Erythroblast (primary cell): ENCODE results near the gene MIER1.
"Not testable (repeated sequence)": the region's sequence is repeated elsewhere in the genome, so short reads cannot be mapped to it uniquely, and the experiment has no call there.

Experiments
- DNase-seq, 2 experiments: peaks; one replicate each; lab custom pipeline; 2025; lab: John Stamatoyannopoulos, UW
- GATA1 ChIP-seq: IDR thresholded peaks from 2 replicates; pipeline ENCODE4 v1.6.1; 2011; ENCODE audit warnings: low read depth, mild to moderate bottlenecking, control low read depth, low read length, moderate library complexity
- POLR2A ChIP-seq: IDR thresholded peaks from 2 replicates; pipeline ENCODE4 v1.6.1; 2011; ENCODE audit warnings: mild to moderate bottlenecking, low read length

MIER1 gene

GRCh38 chr1:66947267-66947666 lies 22.5 kb downstream of the MIER1 start:
- TF ChIP-seq GATA1 = no peak
- TF ChIP-seq POLR2A = no peak
- no peak for DNase-seq

GRCh38 chr1:66951513-66951912 lies 26.7 kb downstream of the MIER1 start:
- TF ChIP-seq POLR2A (no peak), GATA1 (no peak)
- no peak for DNase-seq

- DNase-seq = no peak
- no peak for TF ChIP-seq GATA1
- TF ChIP-seq POLR2A = no peak
These were observed 29.4 kb downstream of the MIER1 start for GRCh38 chr1:66954208-66954607.

DNA sequence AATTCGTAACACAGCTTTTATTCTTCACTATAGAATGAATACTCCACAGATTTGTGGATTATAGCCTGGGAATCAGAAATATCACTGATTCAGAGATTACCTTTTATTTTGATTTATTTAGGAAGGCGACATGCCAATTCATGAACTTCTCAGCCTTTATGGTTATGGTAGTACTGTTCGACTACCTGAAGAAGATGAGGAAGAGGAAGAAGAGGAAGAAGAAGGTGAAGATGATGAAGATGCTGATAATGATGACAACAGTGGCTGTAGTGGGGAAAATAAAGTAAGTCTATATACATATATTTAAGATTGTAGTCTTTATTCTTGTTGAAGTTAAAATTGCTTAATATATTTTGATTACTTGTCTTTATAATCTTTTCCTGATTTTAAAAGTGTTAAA lies 33.1 kb downstream of the MIER1 start:
- no peak for TF ChIP-seq GATA1
- TF ChIP-seq POLR2A = no peak
- no peak for DNase-seq

- not testable (repeated sequence) for DNase-seq
These were observed 41.5 kb downstream of the MIER1 start for GRCh38 chr1:66966188-66966873.

DNA sequence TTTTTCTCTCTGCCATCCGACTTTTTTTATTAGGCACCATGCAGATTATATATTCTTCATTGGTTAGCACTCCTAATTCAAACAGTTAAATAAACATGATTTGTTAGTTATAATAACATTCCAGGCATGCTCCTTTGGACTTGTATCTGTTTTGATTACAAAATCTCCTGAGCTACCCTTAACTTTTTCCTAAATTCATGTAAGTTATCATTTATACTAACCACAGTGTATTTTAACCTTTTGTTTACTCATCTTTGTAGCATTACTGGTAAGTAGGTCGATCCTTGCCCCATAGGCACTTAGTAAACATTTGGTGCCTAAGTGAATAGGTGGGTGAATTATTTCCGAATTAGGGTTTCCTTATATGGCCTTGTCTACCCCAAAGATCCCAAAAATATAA lies 43.8 kb downstream of the MIER1 start:
- TF ChIP-seq GATA1 (no peak), POLR2A (no peak)
- DNase-seq = no peak

DNA sequence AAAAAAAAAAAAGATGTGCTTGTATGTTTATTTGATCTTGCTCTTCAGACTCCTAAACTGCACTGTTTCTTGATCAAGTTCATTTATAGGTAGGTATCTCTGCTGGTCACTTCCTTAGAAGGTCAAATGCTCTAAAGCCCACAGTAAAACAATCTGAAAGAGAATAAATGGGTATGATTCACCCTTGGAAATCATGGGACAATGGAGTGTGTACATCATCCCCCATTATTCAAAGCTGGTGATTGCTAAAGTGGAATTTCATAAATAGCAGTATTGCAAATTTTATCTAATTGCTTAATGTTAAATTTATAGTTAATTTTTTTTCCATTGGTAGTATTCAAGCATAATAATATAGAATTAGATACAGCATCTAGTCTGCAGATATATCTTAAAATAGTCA lies 53.4 kb downstream of the MIER1 start:
- DNase-seq = no peak
- no peak for TF ChIP-seq GATA1
- TF ChIP-seq POLR2A = no peak

GRCh38 chr1:66979621-66980020 lies 54.8 kb downstream of the MIER1 start:
- not testable (repeated sequence) for DNase-seq

- TF ChIP-seq POLR2A = no peak
- TF ChIP-seq GATA1 = no peak
These were observed 56.1 kb downstream of the MIER1 start for GRCh38 chr1:66980745-66981367.

GRCh38 chr1:66981679-66982078 lies 56.9 kb downstream of the MIER1 start:
- DNase-seq = peak; percentile 24 to 47
- no peak for TF ChIP-seq GATA1
- TF ChIP-seq POLR2A = no peak

More at GRCh38 chr1:66980745-66981367, 56.1 kb downstream of the MIER1 start:
- no peak for DNase-seq

DNA sequence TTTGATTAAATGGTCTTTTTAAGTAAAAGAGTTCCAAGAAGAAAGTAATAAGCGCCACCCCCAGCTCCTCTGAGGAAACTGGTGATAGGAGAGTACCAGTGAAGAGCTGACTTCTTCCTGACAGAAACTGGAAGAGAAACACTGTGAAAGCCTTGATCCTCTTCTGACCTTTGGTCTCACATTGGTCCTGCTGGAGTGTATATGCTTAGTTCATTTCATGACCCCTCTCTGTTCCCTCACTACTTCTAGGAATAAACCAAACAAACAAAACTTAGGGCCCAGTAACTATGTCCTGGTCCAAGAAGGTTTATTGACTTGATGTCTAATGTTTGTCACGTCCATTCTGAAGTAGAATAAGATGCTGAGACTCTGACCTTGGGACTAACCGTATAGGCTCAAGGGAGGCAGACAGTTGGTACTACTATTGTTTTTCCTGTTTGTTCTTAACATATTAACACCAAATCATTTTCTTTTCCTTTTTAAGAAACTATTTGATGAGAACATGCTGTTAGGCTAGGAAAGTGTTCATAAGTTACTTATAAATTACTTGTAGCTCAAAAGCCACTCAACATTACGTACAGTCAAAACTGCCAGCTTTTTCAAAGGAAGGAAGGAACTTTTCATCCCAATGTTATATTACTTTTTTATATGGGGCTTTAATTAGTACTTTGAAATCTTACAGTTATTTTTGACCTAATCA lies 57.9 kb downstream of the MIER1 start:
- TF ChIP-seq GATA1 (no peak), POLR2A (no peak)
- no peak for DNase-seq

DNA sequence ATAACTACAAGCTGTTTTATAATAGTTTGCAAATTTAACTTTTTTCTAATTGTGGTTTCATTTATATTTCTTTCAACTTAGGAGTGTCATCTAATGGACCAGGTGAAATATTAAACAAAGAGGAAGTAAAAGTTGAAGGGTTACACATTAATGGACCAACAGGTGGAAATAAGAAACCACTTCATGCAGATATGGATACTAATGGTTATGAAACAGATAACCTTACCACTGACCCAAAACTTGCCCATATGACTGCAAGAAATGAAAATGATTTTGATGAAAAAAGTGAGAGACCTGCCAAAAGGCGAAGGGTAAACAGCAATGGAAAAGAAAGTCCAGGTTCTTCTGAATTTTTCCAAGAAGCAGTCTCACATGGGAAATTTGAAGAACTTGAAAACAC lies 59.7 kb downstream of the MIER1 start:
- no peak for DNase-seq

GRCh38 chr1:66985835-66986234 lies 61.0 kb downstream of the MIER1 start:
- DNase-seq = no peak
- TF ChIP-seq GATA1 = no peak
- no peak for TF ChIP-seq POLR2A

More for the DNA sequence above, 59.7 kb downstream of the MIER1 start:
- TF ChIP-seq GATA1 = no peak
- TF ChIP-seq POLR2A = no peak

DNA sequence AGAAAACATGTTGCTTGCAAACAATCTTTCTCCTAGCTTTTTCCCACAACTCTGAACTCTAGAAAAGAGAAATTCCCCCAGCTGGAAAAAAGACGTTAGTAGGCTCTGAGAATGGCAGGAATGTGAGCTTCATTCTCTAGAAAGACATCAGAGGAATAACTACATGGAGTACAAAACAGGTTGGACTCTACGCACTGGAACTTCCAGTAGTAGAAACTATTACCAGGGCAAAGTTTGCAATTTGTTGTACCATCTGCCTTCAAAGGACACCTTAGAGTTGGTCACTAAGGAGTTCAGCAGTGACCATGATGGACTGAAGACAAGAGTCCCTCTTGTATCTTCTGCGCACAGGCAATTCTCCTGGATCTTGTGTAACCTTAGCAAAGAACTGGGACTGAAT lies 68.3 kb downstream of the MIER1 start:
- DNase-seq = no peak
- no peak for TF ChIP-seq POLR2A
- no peak for TF ChIP-seq GATA1
